GM19351 (cell line): ENCODE measurements around the gene ADGRL3.
"Not testable (repeated sequence)": the region's sequence is repeated elsewhere in the genome, so short reads cannot be mapped to it uniquely, and the experiment has no call there.

Experiments
- ATAC-seq: cut with Tn5 transposase; IDR thresholded peaks from one replicate; pipeline ENCODE4 v1.9.1; 2021; ENCODE audit warnings: mild to moderate bottlenecking, moderate library complexity; ENCODE audit not compliant: unreplicated experiment

The ADGRL3 gene

DNA sequence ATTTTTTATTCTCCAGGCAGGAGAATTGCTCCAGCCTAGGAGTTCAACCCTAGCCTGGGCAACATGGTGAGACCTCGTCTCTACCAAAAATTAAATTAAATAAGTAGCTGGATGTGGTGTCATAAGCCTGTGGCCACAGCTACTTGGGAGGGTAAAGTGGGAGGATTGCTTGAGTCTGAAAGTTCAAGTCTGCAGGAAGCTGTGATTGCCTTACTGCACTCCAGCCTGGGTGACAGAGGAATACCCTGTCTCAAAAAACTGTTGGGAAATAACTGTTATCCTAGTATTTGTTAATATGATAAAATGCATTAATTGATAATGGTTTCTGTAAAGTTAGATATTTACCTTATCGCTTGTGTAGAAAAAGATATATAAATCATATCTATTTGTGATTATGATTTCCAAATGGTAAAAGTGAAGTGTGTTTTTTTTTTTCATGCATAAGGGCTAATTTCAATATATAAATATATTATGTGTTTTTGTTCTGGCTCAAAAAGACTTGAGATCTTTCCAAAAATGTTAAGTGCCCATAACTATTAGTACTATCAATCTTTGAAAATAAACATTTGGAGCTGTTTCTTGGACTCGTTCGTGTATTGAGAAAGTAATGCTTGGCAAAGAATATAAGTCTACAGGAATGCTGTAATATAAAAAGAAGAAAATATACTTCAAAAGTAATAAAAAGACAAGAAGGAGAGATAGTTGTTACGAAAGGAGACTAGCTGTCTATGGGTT, 396.6 kb downstream of the ADGRL3 start:
- no peak for ATAC-seq

DNA sequence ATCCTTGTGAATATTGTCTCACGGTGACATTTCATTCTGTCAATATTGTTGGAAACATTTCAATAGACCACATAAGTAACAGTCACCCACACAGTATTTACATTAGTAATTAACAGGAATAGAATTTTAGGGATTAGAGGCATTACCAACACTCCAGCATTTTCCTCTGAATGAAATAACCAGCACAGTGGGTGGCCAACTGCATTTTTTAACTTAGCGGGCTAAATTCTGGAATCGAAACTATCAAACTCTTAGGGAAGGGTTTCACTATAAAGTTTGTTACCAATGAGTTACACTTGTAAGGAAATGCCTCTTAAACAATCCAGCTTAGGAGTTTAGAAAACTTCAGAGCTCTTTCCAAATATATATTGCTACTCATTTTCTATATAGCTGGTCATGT, 403.0 kb downstream of the ADGRL3 start:
- no peak for ATAC-seq

DNA sequence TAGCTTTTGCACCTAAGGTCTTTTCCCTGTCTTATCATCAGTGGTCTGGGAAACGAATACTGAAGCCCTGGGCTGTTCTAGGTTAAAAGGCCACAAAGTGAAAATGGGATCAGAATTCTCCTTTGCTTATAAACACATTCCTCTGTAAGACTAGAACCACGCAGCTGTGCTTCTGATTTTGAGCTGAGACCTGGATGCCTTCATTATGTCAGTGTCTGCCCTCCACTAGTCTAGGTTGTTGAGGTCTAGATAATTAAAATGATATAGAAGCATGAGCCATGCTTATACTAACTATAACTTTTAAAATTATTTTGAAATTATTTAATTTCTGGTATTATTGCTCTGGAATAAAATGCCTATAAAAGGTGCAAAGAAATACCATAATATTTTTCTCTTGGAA, 403.9 kb downstream of the ADGRL3 start:
- ATAC-seq = no peak

DNA sequence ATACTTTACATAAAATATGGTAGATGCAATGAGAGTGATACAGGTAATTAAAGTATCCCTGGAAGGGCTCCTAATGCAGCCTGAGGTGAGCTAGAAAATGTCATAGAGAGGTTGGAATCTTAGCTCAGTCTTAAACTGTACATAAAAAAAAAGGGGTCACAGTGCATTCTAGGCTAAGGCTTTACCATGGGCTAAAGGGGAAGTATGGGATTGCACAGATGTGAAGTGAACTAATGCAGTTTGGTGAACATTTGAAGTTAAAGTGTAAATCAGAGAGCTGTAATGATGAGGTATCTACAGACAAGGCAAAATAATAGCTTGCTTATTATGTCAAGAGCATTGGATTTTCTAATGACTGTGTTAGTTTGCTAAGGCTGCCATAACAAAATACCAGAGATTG, 405.9 kb downstream of the ADGRL3 start:
- ATAC-seq = no peak

DNA sequence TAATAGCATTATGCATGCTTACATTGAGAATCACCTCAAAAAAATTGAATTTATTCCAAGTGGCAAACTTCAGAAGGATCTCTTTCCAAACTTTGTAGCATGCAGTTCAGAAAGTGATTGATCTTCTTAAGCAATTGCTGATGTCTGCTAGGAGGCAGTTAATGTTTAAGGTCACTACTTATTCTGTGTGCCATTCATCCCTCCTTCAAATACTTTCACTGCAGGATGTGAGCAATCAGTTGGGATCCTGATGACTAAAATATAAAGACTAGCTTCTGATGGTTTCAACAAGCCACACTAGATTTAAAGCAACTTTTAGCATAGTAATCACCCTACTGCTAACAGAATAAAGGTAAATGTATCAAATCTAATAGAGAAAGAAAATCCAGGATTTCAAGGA, 414.1 kb downstream of the ADGRL3 start:
- no peak for ATAC-seq

DNA sequence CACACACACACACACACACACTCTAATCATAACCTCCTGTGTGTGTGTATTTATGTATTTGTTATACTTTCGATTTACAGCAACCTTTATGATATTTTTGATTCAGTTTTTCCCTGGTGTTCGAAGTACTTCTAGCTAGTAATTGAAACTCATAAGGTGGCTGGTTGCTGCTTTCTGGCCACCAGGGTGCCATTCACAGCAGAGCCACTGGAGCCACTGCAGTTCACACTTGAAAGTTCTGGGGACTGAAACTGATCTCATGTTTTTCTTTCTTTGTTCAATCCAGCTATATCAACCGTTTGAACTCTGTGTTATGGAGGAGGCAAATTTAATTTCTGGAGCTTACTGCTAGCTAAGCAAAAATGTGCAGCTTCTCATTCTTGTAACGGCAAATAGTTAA, 419.4 kb downstream of the ADGRL3 start:
- no peak for ATAC-seq

DNA sequence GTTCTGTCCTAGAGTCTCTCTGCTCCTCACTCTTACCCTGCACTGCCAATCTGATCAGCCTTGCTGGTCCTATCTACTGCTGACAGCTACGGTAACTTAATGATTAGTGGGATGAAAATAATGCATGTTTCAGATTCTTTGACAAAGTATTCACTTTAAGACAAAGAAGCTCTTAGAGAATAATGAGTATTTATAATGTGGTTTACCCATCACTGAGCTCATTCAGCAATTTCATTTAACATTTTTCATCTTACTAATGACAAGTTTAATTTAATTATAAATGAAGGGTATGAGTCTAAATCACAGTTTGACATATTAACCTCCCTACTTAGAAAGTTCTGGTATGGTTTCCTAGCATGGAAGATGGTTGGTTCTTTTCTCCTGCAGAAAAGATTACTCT, 428.2 kb downstream of the ADGRL3 start:
- no peak for ATAC-seq

DNA sequence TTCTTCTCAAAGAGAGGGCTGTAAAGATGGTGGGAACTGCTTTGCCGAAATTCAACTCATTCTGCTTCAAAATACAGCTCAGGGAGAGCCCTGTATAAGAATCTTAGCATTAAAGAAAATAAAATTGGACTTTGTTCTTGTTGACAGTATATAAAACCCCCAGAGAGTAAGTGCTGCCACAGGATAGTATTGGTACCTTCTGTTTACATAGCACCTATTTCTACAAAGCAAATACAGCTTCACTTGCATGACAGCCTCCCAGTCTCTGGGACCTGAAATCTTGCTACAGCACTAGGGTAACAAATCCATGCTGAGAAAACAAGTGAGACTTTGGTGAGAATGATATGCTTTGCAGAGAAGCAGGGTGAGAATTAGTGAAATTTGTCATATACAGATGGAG, 428.6 kb downstream of the ADGRL3 start:
- ATAC-seq = no peak

DNA sequence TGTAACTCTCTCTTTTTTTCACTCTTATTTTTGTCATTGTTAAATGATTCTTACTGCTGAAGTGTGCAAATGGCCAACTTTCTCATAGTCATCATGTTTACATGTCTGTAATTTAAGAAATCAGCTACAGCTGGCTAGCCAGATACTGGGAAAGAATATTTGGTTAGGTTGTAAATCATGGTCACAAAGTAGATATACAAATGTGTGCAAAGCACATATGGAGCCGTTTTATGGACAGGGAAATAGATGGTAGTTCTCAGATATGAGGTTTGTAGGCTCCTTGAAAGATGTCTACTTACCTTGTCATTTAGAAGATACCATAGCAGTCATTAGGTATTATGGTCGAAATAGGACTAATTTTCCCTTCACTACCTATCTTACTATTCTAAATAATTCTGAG, 430.4 kb downstream of the ADGRL3 start:
- ATAC-seq = no peak

DNA sequence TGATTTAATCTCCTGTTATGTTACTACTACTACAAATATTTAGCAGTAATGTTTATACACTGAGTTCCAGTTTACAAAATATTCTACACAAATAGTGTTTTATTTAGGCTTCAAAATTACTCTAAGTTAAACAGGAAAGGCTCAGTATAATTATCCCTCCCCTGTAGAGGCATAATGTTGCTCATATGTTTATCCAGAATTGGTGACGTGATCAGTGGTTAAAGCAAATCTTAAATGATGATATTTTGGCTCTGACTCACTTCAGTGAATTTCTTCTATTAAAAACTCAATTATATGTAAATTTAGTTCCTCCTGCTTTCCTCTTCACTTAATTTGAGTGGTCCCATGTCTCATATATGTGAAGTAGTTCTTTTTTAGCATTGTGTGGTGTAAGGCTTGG, 438.5 kb downstream of the ADGRL3 start:
- no peak for ATAC-seq

DNA sequence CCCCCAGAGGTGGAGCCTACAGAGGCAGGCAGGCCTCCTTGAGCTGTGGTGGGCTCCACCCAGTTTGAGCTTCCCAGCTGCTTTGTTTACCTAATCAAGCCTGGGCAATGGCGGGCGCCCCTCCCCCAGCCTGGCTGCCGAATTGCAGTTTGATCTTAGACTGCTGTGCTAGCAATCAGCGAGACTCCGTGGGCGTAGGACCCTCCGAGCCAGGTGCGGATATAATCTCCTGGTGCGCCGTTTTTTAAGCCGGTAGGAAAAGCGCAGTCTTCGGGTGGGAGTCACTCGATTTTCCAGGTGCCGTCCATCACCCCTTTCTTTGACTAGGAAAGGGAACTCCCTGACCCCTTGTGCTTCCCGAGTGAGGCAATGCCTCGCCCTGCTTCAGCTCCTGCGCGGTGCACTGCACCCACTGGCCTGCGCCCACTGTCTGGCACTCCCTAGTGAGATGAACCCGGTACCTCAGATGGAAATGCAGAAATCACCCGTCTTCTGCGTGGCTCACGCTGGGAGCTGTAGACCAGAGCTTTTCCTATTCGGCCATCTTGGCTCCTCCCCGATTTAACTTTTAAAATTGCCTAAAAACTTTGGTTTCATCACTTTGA, 446.7 kb downstream of the ADGRL3 start:
- not testable (repeated sequence) for ATAC-seq

DNA sequence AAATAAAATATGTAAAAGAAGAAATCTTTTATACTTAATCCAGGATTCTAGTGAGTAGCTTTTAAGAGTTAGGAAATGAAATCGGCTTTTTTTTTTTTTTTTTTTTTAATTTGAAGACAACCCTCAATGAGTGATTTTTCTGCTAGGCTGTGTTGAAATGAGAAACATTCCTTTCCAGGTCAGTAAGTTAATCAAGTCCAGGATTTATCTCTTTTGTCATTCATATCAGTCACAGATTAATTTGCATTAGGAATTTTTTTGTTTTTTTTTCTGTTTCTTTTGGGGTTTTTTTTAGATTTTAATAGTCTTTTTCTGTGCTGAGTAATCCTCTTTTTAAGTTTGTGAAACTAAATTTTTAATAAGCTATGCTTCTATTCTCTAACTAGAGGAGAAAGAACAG, 448.1 kb downstream of the ADGRL3 start:
- ATAC-seq = no peak

DNA sequence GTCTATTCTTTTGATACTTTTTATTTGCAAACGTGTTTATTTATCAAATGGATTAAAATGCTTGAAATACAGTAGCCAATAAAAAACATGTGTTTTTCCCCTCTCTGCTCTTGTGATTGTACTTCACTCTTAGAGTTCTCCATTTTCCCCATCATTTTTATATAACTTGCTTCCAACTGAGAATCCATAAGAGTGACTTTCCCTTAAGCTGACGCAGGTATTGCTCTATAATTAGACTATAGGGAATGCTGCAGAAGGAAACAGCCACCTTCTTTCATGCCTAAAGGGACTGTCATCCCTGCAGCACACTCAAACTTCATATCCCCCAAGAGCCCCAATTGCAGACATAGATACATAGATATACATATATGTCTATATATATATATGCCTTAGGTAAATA, 456.9 kb downstream of the ADGRL3 start:
- no peak for ATAC-seq

DNA sequence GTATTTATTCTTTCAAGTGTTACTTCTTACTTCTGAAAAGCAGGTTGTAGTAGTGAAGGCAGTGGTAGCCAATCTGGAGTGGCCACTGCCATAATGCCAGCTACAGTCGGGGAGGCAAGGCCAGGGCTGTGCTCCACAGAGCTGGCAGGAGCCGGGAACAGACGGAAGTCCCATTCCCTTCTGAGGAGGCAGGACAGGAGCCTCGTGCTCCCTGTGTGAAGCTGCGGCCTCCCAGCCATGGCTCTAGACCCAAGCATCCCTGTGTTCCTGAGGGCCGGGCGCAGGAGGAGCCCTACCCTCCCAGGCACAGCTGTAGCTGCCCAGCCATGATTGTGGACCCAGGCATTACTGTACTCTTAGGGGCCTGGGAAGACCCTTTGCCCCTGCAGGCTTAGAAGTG, 461.8 kb downstream of the ADGRL3 start:
- no peak for ATAC-seq

DNA sequence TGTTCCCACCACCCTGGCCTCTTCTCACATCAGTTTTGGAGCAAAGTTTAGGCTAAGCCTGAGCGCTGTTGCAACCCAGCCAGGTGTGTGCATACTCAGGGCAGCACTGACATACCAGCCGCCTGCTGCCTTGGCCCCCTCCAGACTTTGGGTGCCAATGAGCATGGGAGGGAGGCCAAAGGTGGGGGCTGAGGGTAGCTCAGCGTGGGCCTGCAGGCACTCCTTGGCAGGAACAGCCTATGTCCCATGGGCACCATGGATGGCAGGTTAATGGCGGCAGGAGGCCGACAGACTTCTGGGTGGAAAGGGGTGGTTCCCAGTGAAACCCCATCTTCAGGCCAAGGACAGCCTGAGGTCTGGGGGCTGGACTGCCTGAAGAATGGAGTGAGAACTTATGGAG, 462.2 kb downstream of the ADGRL3 start:
- ATAC-seq = no peak

DNA sequence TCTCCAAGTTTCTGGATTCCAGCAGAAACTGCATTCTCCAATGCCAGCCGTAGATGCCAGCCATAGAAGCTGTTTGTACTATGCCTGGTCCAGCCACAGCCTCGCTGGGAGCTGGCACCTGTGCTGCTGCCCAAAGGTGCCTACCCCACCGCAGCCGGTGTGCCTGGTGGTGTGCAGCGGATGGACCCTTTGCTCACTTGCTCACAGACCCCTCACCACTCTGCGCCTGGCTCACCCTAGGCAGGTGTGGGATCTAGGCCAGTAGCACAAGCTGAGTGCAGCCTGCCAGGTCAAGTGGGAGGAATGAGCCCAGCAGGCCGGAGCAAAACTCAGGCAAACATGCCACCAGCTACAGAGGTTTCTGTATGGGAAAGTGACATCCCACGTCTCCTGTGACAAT, 463.2 kb downstream of the ADGRL3 start:
- no peak for ATAC-seq

DNA sequence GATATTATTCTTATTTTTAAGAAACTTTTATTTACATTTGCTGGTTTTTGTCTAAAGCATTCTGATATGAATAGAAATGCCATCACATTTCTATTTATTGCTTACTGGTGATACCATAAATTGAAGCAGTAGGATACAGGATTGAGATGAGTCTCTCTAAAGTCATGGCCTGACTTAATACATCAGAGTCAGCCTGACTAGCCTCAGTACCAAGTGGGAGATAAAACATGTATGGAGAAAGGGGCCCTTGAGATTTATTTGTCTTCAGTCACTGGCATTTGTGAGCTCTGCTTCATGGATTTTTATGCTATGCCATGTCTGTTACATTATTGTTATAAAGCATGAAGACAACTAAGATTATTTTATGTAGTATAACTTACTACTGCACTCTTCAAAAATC, 465.5 kb downstream of the ADGRL3 start:
- ATAC-seq = no peak

DNA sequence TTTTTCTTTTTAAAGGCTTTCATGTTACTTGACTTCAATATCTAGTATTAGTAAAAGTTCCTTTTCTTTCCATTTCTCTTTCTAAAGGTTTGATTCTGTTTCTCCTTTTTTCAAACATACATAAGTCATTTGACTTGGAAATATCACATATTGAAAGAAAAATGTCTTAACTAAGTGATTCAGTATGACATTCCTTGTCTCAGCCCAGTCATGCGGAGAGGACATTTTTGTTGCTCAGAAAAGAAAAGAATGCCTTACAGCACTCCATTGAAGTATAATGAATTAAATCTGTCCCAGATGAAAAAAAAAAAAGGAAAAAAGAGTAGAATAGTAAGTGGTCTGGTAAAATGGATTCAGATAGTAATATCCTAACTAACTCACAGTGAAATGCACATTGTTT, 466.1 kb downstream of the ADGRL3 start:
- ATAC-seq = no peak

DNA sequence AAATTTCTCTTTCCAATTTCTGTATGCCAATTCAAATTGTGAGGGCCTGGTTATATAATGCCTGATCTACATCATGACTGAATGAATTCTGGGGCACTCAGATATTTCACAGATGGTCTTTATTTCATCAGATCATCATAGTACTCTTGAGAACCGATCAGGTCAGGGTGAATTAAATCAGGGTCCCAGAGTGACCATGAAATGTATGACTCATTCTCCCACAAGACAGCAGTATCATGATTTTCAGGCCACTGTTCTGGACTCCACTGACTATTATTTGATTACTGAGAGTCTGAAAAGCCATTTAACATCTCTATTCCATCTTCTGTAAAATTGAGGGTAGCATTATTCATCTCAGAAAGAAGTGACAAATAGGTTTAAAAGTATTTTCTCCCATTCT, 471.5 kb downstream of the ADGRL3 start:
- ATAC-seq = no peak

DNA sequence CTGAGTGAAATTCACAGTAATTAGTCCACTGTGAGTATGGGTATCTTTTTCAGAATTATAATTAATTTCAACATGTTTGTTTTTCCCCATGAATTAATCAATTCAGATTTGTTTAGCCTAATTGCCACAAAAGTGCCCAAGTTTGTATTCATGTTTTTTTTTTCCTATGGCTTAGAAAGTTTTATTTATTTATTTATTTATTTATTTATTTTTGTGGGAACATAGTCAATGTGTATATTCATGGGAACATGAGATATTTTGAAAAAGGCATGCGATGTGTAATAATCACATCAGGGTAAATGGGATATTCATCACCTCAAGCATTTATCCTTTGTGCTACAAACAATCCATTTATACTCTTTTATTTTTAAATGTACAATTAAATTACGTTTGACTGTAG, 475.3 kb downstream of the ADGRL3 start:
- ATAC-seq = no peak

DNA sequence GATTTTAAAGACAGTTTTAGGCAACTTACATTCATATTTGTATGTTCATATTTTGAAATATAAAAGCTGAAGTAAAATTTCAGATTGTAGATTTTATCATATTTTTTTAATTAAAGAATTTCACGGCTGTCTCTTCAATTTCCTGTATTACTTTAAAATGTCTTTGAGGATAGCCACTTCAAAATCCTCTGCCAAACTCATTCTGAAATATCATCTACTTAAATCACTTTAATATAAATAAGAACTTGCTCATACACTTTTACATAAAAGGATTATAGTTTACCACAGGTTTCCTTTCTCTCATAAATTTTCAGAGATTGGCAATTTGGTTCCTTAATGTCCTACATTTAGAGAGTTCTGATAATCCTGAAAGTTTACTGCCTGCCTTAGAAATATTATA, 478.2 kb downstream of the ADGRL3 start:
- ATAC-seq = no peak

DNA sequence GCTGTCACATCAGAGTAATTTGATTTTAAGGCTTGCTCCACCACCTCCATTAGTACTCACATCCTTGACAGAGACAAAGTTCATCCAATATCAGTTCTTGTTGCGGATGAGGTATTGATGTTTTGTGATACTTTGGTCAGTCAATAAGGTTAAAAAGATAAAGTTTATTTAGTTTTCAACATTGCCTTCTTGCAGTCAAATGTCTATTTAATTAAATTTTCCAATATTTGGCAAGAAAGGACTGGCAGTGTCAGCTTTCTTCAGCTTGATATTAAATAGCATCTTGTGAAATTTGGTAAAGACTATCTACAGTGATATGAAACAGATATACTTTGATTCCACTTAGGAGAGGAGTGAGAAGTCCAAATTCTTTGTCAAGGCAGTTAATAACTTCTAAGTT, 493.4 kb downstream of the ADGRL3 start:
- no peak for ATAC-seq

DNA sequence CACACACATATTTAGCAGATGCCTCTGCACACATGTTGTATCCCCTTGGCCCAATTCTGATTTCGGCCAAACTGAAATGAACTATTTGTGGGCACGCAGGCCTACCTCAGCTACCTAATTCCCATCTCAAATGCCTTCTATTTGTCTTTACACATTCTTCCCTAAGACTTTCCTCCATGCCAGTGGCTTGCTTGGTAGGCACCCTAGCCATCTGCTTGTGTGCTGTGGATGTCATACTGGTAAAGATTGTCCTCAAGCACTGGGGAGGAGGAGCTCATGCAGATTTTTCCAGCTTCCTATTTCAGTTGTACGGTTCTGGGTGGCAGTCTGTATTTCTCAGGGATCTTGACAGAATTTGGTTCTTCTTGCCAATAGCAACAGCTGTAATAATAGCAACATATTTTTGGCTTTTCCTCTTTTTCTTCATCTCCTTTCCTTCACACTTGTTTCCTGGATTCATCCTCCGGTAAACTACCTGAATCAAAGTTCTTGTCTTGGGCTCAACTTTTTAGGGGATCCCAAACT, 514.3 kb downstream of the ADGRL3 start:
- no peak for ATAC-seq
